ENCODE data around the gene CAMK4. TPM values are rescaled to one million over a fixed set of nuclear protein-coding genes. Genes with fewer than 3 reads are reported as not detected.

CAMK4 gene
- total and polyA plus RNA-seq, 2 donors (not counting 3 experiments of a cell fraction or from before 2014, with no cell fraction given): 2.2 to 5.4 TPM

GRCh38 chr5:111453747-111454146, 229.6 kb downstream of the CAMK4 start:
- no peak overlapping the region for H3K9ac ChIP-seq (replicated peaks; ENCODE audit: extremely low read depth, insufficient read depth, low read length)
- H3K4me2 ChIP-seq (ENCODE audit: insufficient read depth, low read length): no peak overlapping the region
- no peaks in the 10 kb centered on the region for H3K36me3 ChIP-seq (ENCODE audit: control insufficient read depth in 2 of 2, extremely low read depth in 1 of 2, insufficient read depth in 2 of 2, low read length in 2 of 2)
- no peaks in the 10 kb centered on the region for H3K4me1 ChIP-seq (ENCODE audit: control insufficient read depth, extremely low read depth, insufficient read depth, low read length)
- H3K9me3 ChIP-seq (replicated peaks; ENCODE audit: control insufficient read depth, insufficient read depth, low read length): no peaks in the 10 kb centered on the region
- ChIA-PET POLR2A (no interaction called here), CTCF (interaction anchor here (2.6 kb wide), 1 partner anchor 7 kb away, joined by 11 read pairs; no protein-coding TSS in a partner anchor)
- no peaks in the 10 kb centered on the region for H3K79me2 ChIP-seq (ENCODE audit: control insufficient read depth, insufficient read depth, low read length)
- dilution Hi-C loops (cut with MboI; ENCODE audit: extremely low pct_ligation_motif_present, low sequenced_read_pairs) (no loop called here), intact Hi-C loops (cut with micrococcal nuclease) (no loop called here)
- no peaks in the 10 kb centered on the region for H3K27me3 ChIP-seq (ENCODE audit: control insufficient read depth in 2 of 2, insufficient read depth in 2 of 2, low read length in 2 of 2)
- DNase-seq (ENCODE audit: low read depth, low spot score) (no peak), FAIRE-seq (no peak)
- TF ChIP-seq POLR2AphosphoS5 (IDR thresholded peaks at IDR 0.05; ENCODE audit: insufficient read depth, low read depth, low read length) (no peak), GATA2 (IDR thresholded peaks at IDR 0.05; ENCODE audit: insufficient read depth, insufficient read length, low read depth, low read length) (no peak), MAX (IDR thresholded peaks at IDR 0.05; ENCODE audit: insufficient read depth, insufficient read length) (no peak), EZH2 (IDR thresholded peaks at IDR 0.05; ENCODE audit: borderline replicate concordance, low read depth, low read length, severe bottlenecking) (no peak), JUN (IDR thresholded peaks at IDR 0.05; ENCODE audit: borderline replicate concordance, insufficient read depth, insufficient read length, low read depth) (no peak), CTCF (IDR thresholded peaks at IDR 0.05; ENCODE audit: extremely low read depth in 1 of 2, insufficient read depth in 1 of 2, low read depth in 1 of 2, low read length in 2 of 2) (no peak), FOS (IDR thresholded peaks at IDR 0.05; ENCODE audit: borderline replicate concordance, insufficient read depth, low read length) (no peak), MYC (IDR thresholded peaks at IDR 0.05; ENCODE audit: low read depth, low read length) (no peak), POLR2A (IDR thresholded peaks at IDR 0.05; ENCODE audit: low read depth, low read length) (no peak)
- H3K27ac ChIP-seq (ENCODE audit: insufficient read depth, low read depth, low read length): no peak overlapping the region
- no TSS peak for BruUV-seq (replicated peaks)
- no peak overlapping the region for H2AFZ ChIP-seq (ENCODE audit: low read depth, low read length)
- H3K9me1 ChIP-seq (replicated peaks; ENCODE audit: control insufficient read depth, extremely low read depth, insufficient read depth, low read length): no peaks in the 10 kb centered on the region
- H4K20me1 ChIP-seq (replicated peaks; ENCODE audit: control insufficient read depth, extremely low read depth, insufficient read depth, low read length): no peaks in the 10 kb centered on the region
- H3K4me3 ChIP-seq (replicated peaks in 1 of 3; ENCODE audit: insufficient read depth in 1 of 3, low read depth in 1 of 3, low read length in 3 of 3): no peak overlapping the region
